Endothelial cell (in vitro differentiated cells): Measurements from ENCODE around the gene FARP2. TPM values are rescaled to one million over a fixed set of nuclear protein-coding genes. Genes with fewer than 3 reads are reported as not detected.
"Not testable (repeated sequence)": the region's sequence is repeated elsewhere in the genome, so short reads cannot be mapped to it uniquely, and the experiment has no call there.

Source experiments
- DNase-seq: peaks from one replicate; pipeline ENCODE4 v3.0.0; 2021; ENCODE audit warnings: low spot score
- H3K27ac Mint-ChIP-seq: one replicate; pipeline ENCODE4 v1.8.0; 2021; ENCODE audit warnings: mixed read lengths, inconsistent platforms; ENCODE audit not compliant: unreplicated experiment
- H3K27me3 Mint-ChIP-seq: one replicate; pipeline ENCODE4 v1.8.0; 2021; ENCODE audit warnings: mild to moderate bottlenecking, moderate library complexity, mixed read lengths, inconsistent platforms; ENCODE audit not compliant: unreplicated experiment
- H3K36me3 Mint-ChIP-seq: one replicate; pipeline ENCODE4 v1.8.0; 2021; ENCODE audit warnings: mild to moderate bottlenecking, low read depth, mixed read lengths, inconsistent platforms; ENCODE audit not compliant: unreplicated experiment
- H3K4me1 Mint-ChIP-seq: one replicate; pipeline ENCODE4 v1.8.0; 2021; ENCODE audit warnings: mild to moderate bottlenecking, mixed read lengths, inconsistent platforms; ENCODE audit not compliant: unreplicated experiment
- H3K4me3 Mint-ChIP-seq: one replicate; pipeline ENCODE4 v1.8.0; 2021; ENCODE audit warnings: mild to moderate bottlenecking, mixed read lengths, inconsistent platforms; ENCODE audit not compliant: unreplicated experiment
- H3K9me3 Mint-ChIP-seq: one replicate; pipeline ENCODE4 v1.8.0; 2021; ENCODE audit warnings: mixed read lengths, inconsistent platforms; ENCODE audit not compliant: unreplicated experiment
- CTCF ChIP-seq: fragments of 200-600 bp; sonication (generic); IDR thresholded peaks from one replicate; pipeline ENCODE4 v1.5.0; 2021; ENCODE audit warnings: antibody characterized with exemption; ENCODE audit not compliant: unreplicated experiment
- total RNA-seq: library from RNA; stranded (reverse); fragmentation: NEBNext Ultra II Directional; extraction: Animal tissue kit (Norgen Biotek cat#: 25700); gene quantifications from one replicate; pipeline ENCODE4 v1.2.1, GENCODE V29; 2021; ENCODE audit not compliant: unreplicated experiment

FARP2 gene
- total RNA-seq, 1 donor from 2014 or later = 19.1 TPM

GRCh38 chr2:241376808-241377207 lies 20.7 kb downstream of the FARP2 start:
- H3K27ac Mint-ChIP-seq = no peak overlapping the region
- H3K36me3 Mint-ChIP-seq = no peaks in the 10 kb centered on the region
- H3K4me1 Mint-ChIP-seq = no peaks in the 10 kb centered on the region
- no peak for TF ChIP-seq CTCF
- no peak overlapping the region for H3K4me3 Mint-ChIP-seq
- DNase-seq = no peak
- H3K9me3 Mint-ChIP-seq = no peaks in the 10 kb centered on the region
- H3K27me3 Mint-ChIP-seq = peaks cover 2% of the 10 kb centered on the region

GRCh38 chr2:241378816-241379215 lies 22.7 kb downstream of the FARP2 start:
- Mint-ChIP-seq H3K27ac (no peak overlapping the region), H3K27me3 (peaks cover 2% of the 10 kb centered on the region), H3K4me1 (no peaks in the 10 kb centered on the region), H3K9me3 (no peaks in the 10 kb centered on the region), H3K4me3 (no peak overlapping the region), H3K36me3 (no peaks in the 10 kb centered on the region)
- no peak for DNase-seq
- TF ChIP-seq CTCF = no peak

- H3K27ac Mint-ChIP-seq = no peak overlapping the region
- H3K36me3 Mint-ChIP-seq = no peaks in the 10 kb centered on the region
- H3K4me1 Mint-ChIP-seq = no peaks in the 10 kb centered on the region
- no peak overlapping the region for H3K4me3 Mint-ChIP-seq
- no peak for DNase-seq
- H3K27me3 Mint-ChIP-seq = peaks cover 2% of the 10 kb centered on the region
- TF ChIP-seq CTCF = no peak
- H3K9me3 Mint-ChIP-seq = no peaks in the 10 kb centered on the region
Measured at GRCh38 chr2:241379481-241380480, 23.7 kb downstream of the FARP2 start.

DNA sequence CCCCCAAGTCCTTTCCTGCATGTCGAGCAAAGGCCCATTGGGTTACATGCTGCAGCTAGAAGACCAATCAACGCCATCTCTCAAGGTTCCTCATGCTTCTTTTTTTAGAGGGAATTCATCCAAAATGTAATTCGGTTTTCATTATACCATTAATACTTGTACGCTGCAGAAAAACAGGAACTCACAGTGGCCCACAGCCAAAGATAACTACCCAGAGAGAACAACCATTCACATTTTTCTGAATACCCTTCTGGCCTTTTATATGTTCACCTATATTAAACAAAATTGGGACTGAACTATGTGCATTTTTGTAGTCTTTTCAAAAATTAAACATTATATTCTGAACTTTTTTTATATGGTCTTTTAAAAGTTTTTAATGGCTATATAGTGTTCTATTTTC lies 25.8 kb downstream of the FARP2 start:
- TF ChIP-seq CTCF = no peak
- DNase-seq = no peak
- H3K4me3 Mint-ChIP-seq = no peak overlapping the region
- no peaks in the 10 kb centered on the region for H3K4me1 Mint-ChIP-seq
- no peaks in the 10 kb centered on the region for H3K9me3 Mint-ChIP-seq
- peaks cover 2% of the 10 kb centered on the region for H3K27me3 Mint-ChIP-seq
- no peak overlapping the region for H3K27ac Mint-ChIP-seq
- no peaks in the 10 kb centered on the region for H3K36me3 Mint-ChIP-seq

GRCh38 chr2:241385450-241385849 lies 29.4 kb downstream of the FARP2 start:
- not testable (repeated sequence) for H3K4me3 Mint-ChIP-seq, H3K27ac Mint-ChIP-seq, H3K9me3 Mint-ChIP-seq, H3K4me1 Mint-ChIP-seq, H3K36me3 Mint-ChIP-seq, DNase-seq, H3K27me3 Mint-ChIP-seq
